Ishikawa (cell line): ENCODE results near the gene CHMP4B.

Experiments used
- CEBPB ChIP-seq: IDR thresholded peaks from 2 replicates; pipeline ENCODE4 v1.6.1; 2012
- CREB1 ChIP-seq: IDR thresholded peaks from 2 replicates; pipeline ENCODE4 v1.6.1; 2012; ENCODE audit warnings: low read depth
- EGR1 ChIP-seq: IDR thresholded peaks from 2 replicates; pipeline ENCODE4 v1.6.1; 2012
- EP300 ChIP-seq: IDR thresholded peaks from 2 replicates; pipeline ENCODE4 v1.6.1; 2012; ENCODE audit warnings: borderline replicate concordance
- FOXM1 ChIP-seq: IDR thresholded peaks from 2 replicates; pipeline ENCODE4 v1.6.1; 2012; ENCODE audit warnings: low read depth, borderline replicate concordance
- NFIC ChIP-seq: IDR thresholded peaks from 2 replicates; pipeline ENCODE4 v1.6.1; 2012
- RAD21 ChIP-seq: IDR thresholded peaks from 2 replicates; pipeline ENCODE4 v1.6.1; 2012; ENCODE audit warnings: low read depth
- TAF1 ChIP-seq: IDR thresholded peaks from 2 replicates; pipeline ENCODE4 v1.6.1; 2012; ENCODE audit warnings: low read depth, mild to moderate bottlenecking
- TCF12 ChIP-seq: IDR thresholded peaks from 2 replicates; pipeline ENCODE4 v1.6.1; 2012; ENCODE audit warnings: low read depth
- TEAD4 ChIP-seq: IDR thresholded peaks from 2 replicates; pipeline ENCODE4 v1.6.1; 2012
- YY1 ChIP-seq: IDR thresholded peaks from 2 replicates; pipeline ENCODE4 v1.6.1; 2012; ENCODE audit warnings: low read depth
- ZBTB7A ChIP-seq: IDR thresholded peaks from 2 replicates; pipeline ENCODE4 v1.6.1; 2012; ENCODE audit warnings: low read depth
- TF ChIP-seq, protein P1 (sequence below): IDR thresholded peaks from 2 replicates; pipeline ENCODE4 v1.6.1; 2012
- TF ChIP-seq, protein P2 (sequence below): IDR thresholded peaks from 2 replicates; pipeline ENCODE4 v1.6.1; 2012; ENCODE audit warnings: low read depth, mild to moderate bottlenecking
- TF ChIP-seq, protein P3 (sequence below): IDR thresholded peaks from 2 replicates; pipeline ENCODE4 v1.6.1; 2012

Gene CHMP4B

DNA sequence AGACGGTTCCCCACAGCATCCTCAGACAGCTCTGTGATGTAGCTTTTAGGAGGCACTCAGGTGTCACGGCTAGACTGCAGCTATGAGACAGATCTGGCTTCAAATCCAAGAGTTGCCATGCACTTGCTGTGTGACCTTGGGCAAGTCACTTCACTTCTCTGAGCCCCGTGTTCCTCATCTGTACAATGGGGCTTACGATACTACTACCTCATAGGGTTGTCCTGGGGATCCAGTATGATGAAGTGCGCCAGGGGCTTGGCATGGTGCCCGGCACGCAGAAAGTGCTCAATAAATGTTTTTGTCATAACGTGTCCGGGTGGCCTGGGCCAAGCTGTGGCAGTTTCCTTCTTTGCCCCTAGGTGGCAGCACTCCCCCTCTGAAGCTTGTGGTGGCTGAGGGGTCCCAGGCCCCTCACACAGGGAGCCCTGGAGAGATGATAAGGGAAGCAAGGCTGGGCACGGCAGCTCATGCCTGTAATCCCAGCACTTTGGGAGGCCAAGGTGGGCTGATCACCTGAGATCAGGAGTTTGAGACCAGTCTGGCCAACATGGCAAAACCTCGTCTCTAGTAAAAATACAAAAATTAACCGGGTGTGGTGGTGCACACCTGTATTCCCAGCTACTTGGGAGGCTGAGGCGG, 19.1 kb upstream of the CHMP4B start:
- 0 out of 2 replicates have a peak, but pooled peaks have one; percentile 30 for TF ChIP-seq NFIC
- no peak for TF ChIP-seq TAF1
- TF ChIP-seq ZBTB7A: peak; percentile 91
- peak; percentile 76 for TF ChIP-seq RAD21
- no peak for TF ChIP-seq EGR1

DNA sequence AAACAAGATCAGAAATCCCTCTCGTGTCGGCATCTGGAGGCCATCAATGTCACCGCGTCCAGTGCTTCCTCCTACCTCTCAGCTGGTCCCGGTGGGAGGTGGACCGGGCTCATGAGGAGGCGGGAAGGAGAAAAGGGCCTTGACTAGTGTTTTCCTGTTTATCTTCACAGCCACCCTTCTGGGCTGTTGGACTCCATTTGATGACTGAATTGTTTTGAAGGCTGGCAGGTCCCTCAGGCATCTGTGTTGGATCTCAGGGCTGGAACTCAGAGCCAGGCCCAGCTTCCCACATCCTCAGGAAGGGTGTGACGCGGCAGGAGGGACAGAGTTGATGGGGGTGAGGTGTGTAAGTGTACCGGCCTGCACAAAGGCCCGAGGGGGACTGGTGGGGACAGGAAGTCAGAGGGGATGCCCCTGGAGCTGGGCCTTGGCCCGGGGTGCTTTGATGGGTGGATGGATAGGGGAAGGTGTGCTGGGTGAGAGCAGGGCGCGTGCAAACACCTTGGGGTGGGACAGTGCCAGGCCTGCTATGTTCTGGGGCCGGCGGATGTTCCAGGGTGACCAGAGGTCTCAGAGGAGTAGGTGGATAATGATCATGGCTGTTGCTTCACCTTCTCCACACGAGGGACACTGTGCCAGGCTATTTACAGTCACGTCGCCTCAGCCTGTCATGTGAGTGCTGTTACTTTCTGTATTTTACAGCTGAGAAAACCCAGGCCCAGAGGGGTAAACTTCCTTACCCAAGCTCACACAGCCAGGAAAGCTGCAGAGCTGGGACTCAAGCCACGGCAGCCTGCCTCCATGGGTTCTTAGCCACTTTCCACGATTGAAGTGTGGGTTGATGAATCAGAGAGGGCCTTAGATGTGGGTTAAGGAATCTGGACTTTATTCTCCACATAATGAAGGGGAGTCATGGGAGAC, 17.9 kb upstream of the CHMP4B start:
- TF ChIP-seq CEBPB: no peak
- TF ChIP-seq, protein P1, sequence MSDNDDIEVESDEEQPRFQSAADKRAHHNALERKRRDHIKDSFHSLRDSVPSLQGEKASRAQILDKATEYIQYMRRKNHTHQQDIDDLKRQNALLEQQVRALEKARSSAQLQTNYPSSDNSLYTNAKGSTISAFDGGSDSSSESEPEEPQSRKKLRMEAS: no peak
- no peak for TF ChIP-seq NFIC
- TF ChIP-seq TEAD4: no peak
- TF ChIP-seq, protein P2, sequence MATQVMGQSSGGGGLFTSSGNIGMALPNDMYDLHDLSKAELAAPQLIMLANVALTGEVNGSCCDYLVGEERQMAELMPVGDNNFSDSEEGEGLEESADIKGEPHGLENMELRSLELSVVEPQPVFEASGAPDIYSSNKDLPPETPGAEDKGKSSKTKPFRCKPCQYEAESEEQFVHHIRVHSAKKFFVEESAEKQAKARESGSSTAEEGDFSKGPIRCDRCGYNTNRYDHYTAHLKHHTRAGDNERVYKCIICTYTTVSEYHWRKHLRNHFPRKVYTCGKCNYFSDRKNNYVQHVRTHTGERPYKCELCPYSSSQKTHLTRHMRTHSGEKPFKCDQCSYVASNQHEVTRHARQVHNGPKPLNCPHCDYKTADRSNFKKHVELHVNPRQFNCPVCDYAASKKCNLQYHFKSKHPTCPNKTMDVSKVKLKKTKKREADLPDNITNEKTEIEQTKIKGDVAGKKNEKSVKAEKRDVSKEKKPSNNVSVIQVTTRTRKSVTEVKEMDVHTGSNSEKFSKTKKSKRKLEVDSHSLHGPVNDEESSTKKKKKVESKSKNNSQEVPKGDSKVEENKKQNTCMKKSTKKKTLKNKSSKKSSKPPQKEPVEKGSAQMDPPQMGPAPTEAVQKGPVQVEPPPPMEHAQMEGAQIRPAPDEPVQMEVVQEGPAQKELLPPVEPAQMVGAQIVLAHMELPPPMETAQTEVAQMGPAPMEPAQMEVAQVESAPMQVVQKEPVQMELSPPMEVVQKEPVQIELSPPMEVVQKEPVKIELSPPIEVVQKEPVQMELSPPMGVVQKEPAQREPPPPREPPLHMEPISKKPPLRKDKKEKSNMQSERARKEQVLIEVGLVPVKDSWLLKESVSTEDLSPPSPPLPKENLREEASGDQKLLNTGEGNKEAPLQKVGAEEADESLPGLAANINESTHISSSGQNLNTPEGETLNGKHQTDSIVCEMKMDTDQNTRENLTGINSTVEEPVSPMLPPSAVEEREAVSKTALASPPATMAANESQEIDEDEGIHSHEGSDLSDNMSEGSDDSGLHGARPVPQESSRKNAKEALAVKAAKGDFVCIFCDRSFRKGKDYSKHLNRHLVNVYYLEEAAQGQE: no peak
- TF ChIP-seq TCF12: no peak
- TF ChIP-seq FOXM1: no peak
- no peak for TF ChIP-seq YY1
- TF ChIP-seq, protein P3, sequence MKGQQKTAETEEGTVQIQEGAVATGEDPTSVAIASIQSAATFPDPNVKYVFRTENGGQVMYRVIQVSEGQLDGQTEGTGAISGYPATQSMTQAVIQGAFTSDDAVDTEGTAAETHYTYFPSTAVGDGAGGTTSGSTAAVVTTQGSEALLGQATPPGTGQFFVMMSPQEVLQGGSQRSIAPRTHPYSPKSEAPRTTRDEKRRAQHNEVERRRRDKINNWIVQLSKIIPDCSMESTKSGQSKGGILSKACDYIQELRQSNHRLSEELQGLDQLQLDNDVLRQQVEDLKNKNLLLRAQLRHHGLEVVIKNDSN: no peak
- no peak for TF ChIP-seq TAF1
- TF ChIP-seq EGR1: no peak
- no peak for TF ChIP-seq EP300
- no peak for TF ChIP-seq CREB1
- no peak for TF ChIP-seq ZBTB7A

DNA sequence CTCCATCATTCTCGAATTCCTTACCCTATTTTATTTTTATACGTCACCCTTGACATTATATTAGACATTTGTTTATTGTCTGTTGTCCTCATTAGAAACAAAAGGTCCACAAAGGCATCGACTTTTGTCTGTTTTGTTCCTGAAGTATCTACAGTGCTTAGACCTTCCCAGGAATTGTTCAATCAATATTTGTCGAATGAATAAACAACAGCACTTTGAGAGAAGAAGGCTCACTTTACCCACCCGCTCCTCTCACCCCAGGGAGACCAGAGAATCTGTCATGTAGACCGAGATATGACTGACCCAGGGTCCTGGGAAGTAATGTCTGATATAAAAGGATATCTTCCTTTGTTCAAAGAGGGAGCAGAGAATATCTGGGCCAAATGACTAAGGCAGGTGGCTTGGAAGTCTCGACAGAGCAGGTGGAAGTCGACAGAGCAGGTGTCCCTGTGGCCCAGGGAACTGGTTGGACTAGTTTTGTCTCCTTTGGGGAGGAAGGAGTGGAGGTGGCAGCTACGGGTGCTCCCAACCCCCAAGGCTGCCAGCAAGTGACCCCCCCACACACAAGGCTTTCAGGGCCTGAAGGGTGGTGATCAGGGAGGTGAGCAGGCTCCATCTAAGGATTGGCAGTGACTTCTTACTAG, 14.8 kb upstream of the CHMP4B start:
- TF ChIP-seq TAF1 (peak; percentile 15; the same call in 1 of the 2 replicates), EGR1 (no peak), TCF12 (peak; percentile 93), NFIC (peak; percentile 66), FOXM1 (no peak), YY1 (no peak), TEAD4 (no peak; the same call in 1 of the 2 replicates), CREB1 (no peak), ZBTB7A (0 out of 2 replicates have a peak, but pooled peaks have one; percentile 53), RAD21 (no peak), EP300 (peak; percentile 61; the same call in 1 of the 2 replicates), CEBPB (no peak)
- TF ChIP-seq, protein P3: peak; percentile 49; the same call in 1 of the 2 replicates
- TF ChIP-seq, protein P1: peak; percentile 95
- TF ChIP-seq, protein P2: no peak

DNA sequence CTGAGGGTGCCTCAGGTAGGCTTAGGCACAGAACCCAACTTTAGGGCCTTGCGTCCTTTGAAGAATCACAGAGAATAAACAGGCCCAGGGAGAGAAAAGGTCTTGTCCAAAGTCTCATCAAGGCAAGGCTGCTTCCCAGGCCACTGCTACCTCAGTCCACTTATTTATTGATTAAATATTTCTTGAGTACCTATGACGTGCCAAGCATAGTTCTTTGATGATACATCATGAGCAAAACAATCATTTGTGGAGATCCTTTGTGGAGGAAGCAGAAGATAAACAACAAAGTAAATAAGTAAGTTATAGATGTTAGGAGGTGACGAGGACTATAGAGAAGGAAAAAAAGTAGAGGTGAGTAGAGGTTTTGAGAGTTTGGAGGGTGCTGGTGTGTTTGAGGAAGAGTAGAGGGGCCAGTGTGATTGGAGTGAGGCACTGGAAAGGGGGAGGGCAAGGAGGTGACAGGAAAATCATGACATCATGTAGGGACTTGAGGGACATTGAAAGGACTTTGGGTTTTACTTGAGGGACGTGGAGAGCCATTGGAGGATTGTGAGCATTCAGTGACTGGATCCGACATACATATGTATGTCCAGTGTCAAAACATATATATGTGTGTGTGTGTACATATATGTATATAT, 14.1 kb upstream of the CHMP4B start:
- no peak for TF ChIP-seq CEBPB
- TF ChIP-seq, protein P3: no peak
- TF ChIP-seq ZBTB7A: no peak
- TF ChIP-seq FOXM1: no peak
- no peak for TF ChIP-seq EGR1
- 0 out of 2 replicates have a peak, but pooled peaks have one; percentile 31 for TF ChIP-seq TEAD4
- TF ChIP-seq NFIC: no peak
- TF ChIP-seq TCF12: no peak
